ENCODE results near the gene EPB41L5.
"Not testable (repeated sequence)": the region's sequence is repeated elsewhere in the genome, so short reads cannot be mapped to it uniquely, and the experiment has no call there.

EPB41L5 gene

GRCh38 chr2:120103723-120104467 lies 91.0 kb downstream of the EPB41L5 start:
- DNase-seq = no peak

GRCh38 chr2:120104772-120105171 lies 91.9 kb downstream of the EPB41L5 start:
- DNase-seq = no peak

GRCh38 chr2:120105360-120105759 lies 92.5 kb downstream of the EPB41L5 start:
- no peak for DNase-seq

- DNase-seq = no peak
Measured at GRCh38 chr2:120108049-120108448, 95.2 kb downstream of the EPB41L5 start.

- DNase-seq = no peak
Measured at GRCh38 chr2:120108749-120109148, 95.9 kb downstream of the EPB41L5 start.

- no peak for DNase-seq
Measured at GRCh38 chr2:120109186-120110061, 96.5 kb downstream of the EPB41L5 start.

- no peak for DNase-seq
Measured at GRCh38 chr2:120110062-120110362, 97.1 kb downstream of the EPB41L5 start.

- no peak for DNase-seq
Measured at GRCh38 chr2:120110507-120110906, 97.6 kb downstream of the EPB41L5 start.

- no peak for DNase-seq
Measured at GRCh38 chr2:120111193-120111592, 98.3 kb downstream of the EPB41L5 start.

GRCh38 chr2:120118018-120118417 lies 105.1 kb downstream of the EPB41L5 start:
- no peak for DNase-seq

GRCh38 chr2:120118471-120118870 lies 105.6 kb downstream of the EPB41L5 start:
- DNase-seq = no peak

- not testable (repeated sequence) for DNase-seq
Measured at GRCh38 chr2:120121337-120121736, 108.5 kb downstream of the EPB41L5 start.

- no peak for DNase-seq
Measured at GRCh38 chr2:120123090-120123489, 110.2 kb downstream of the EPB41L5 start.

- no peak for DNase-seq
Measured at GRCh38 chr2:120125195-120125594, 112.3 kb downstream of the EPB41L5 start.

- DNase-seq = no peak
Measured at GRCh38 chr2:120128216-120128615, 115.3 kb downstream of the EPB41L5 start.

GRCh38 chr2:120132190-120132589 lies 119.3 kb downstream of the EPB41L5 start:
- no peak for DNase-seq

- DNase-seq = no peak
Measured at GRCh38 chr2:120132691-120133090, 119.8 kb downstream of the EPB41L5 start.

GRCh38 chr2:120133572-120134244 lies 120.8 kb downstream of the EPB41L5 start:
- no peak for DNase-seq

- no peak for DNase-seq
Measured at GRCh38 chr2:120134263-120134662, 121.4 kb downstream of the EPB41L5 start.

GRCh38 chr2:120135013-120135412 lies 122.1 kb downstream of the EPB41L5 start:
- not testable (repeated sequence) for DNase-seq

- DNase-seq = no peak
Measured at GRCh38 chr2:120140866-120141265, 128.0 kb downstream of the EPB41L5 start.

GRCh38 chr2:120141300-120142069 lies 128.6 kb downstream of the EPB41L5 start:
- DNase-seq = no peak

All from stimulated activated CD4-positive, alpha-beta T cell treated with anti-CD3 and anti-CD28 coated beads, Interleukin-4, amount 100 ng/mL, for 24 hours (primary cell).